Measurements from ENCODE around the gene STKLD1. TPM values are rescaled to one million over a fixed set of nuclear protein-coding genes. Genes with fewer than 3 reads are reported as not detected.
"Not testable (repeated sequence)": the region's sequence is repeated elsewhere in the genome, so short reads cannot be mapped to it uniquely, and the experiment has no call there.

STKLD1 gene
- total RNA-seq, 1 donor from 2014 or later, result 1.3 TPM

DNA sequence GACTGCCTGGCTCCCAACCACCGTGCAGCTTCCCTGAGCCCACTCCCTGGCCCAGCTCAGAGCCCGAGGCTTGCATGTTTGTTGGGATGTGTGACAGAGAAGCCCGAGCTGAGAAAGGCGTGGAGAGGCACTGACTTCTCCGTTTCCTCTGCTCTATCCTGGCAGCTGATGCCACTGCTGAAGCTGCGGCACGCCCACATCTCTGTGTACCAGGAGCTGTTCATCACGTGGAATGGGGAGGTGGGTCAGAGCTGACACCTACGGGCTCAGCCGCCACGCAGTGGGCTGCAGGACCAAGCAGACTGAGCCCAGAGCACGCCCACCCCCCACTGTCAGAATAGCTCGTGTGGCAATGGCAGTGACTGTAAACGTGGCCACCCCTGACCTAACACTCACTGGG lies 9.3 kb downstream of the STKLD1 start:
- DNase-seq (ENCODE audit: low read depth), result no peak
- no peak for TF ChIP-seq CTCF (conservative IDR thresholded peaks at IDR 0.05; ENCODE audit: low read depth, low read length)
- no peak overlapping the region for H3K4me3 ChIP-seq (ENCODE audit: low read depth, low read length)

- H3K4me3 ChIP-seq (ENCODE audit: low read depth, low read length), result no peak overlapping the region
- no peak for DNase-seq (ENCODE audit: low read depth)
- no peak for TF ChIP-seq CTCF (conservative IDR thresholded peaks at IDR 0.05; ENCODE audit: low read depth, low read length)
Measured at GRCh38 chr9:133386338-133386737, 10.2 kb downstream of the STKLD1 start.

GRCh38 chr9:133387680-133388079 lies 11.5 kb downstream of the STKLD1 start:
- no peak overlapping the region for H3K4me3 ChIP-seq (ENCODE audit: low read depth, low read length)
- DNase-seq (ENCODE audit: low read depth), result no peak
- TF ChIP-seq CTCF (conservative IDR thresholded peaks at IDR 0.05; ENCODE audit: low read depth, low read length), result no peak

GRCh38 chr9:133389025-133389557 lies 12.9 kb downstream of the STKLD1 start:
- DNase-seq (ENCODE audit: low read depth), result no peak
- no peak overlapping the region for H3K4me3 ChIP-seq (ENCODE audit: low read depth, low read length)
- TF ChIP-seq CTCF (conservative IDR thresholded peaks at IDR 0.05; ENCODE audit: low read depth, low read length), result no peak

- no peak for DNase-seq (ENCODE audit: low read depth)
- no peak overlapping the region for H3K4me3 ChIP-seq (ENCODE audit: low read depth, low read length)
- TF ChIP-seq CTCF (conservative IDR thresholded peaks at IDR 0.05; ENCODE audit: low read depth, low read length), result no peak
Measured at GRCh38 chr9:133389562-133389961, 13.4 kb downstream of the STKLD1 start.

DNA sequence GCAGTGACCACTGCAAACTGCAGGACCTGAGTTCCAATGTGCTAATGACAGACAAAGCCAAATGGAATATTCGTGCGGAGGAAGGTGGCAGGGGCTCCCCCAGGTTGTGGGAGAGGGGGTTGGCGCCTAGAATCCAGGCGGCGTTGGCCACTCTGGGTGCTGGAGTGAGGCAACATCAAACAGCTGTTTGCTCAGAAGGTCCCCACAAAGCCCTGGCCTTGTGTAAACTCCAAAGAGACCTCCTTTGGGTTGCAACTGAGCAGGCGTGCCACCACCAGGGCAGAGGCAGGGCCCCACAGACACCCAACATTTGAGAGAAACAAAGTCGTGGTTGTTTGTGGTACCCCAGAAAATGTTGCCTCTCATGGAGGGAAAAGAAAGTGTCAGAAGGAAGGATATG lies 14.5 kb downstream of the STKLD1 start:
- TF ChIP-seq CTCF (conservative IDR thresholded peaks at IDR 0.05; ENCODE audit: low read depth, low read length), result no peak
- DNase-seq (ENCODE audit: low read depth), result no peak
- no peak overlapping the region for H3K4me3 ChIP-seq (ENCODE audit: low read depth, low read length)

- H3K4me3 ChIP-seq (ENCODE audit: low read depth, low read length); DNase-seq (ENCODE audit: low read depth): not testable (repeated sequence)
Measured at GRCh38 chr9:133391449-133391848, 15.3 kb downstream of the STKLD1 start.

GRCh38 chr9:133392308-133392707 lies 16.1 kb downstream of the STKLD1 start:
- H3K4me3 ChIP-seq (ENCODE audit: low read depth, low read length); DNase-seq (ENCODE audit: low read depth): not testable (repeated sequence)

All from epithelial cell of proximal tubule (primary cell).